PC-3 (cell line): ENCODE results near the gene DOC2A.
"Not testable (repeated sequence)": the region's sequence is repeated elsewhere in the genome, so short reads cannot be mapped to it uniquely, and the experiment has no call there.

Experiments
- CTCF ChIP-seq: fragments of 300-600 bp; sonication (generic); conservative IDR thresholded peaks from 2 replicates; pipeline ENCODE4 v1.5.1; 2017; ENCODE audit warnings: antibody characterized with exemption, low read depth, mild to moderate bottlenecking, low read length
- EZH2 ChIP-seq: fragments of 300-600 bp; sonication (generic); IDR thresholded peaks from one replicate; pipeline ENCODE4 v1.6.1; 2017; ENCODE audit warnings: antibody characterized with exemption, mild to moderate bottlenecking, low read length; ENCODE audit not compliant: unreplicated experiment
- EZH2phosphoT487 ChIP-seq: fragments of 300-600 bp; sonication (generic); IDR thresholded peaks from 2 replicates; pipeline ENCODE4 v1.6.1; 2018; ENCODE audit warnings: mild to moderate bottlenecking, antibody characterized with exemption, low read length, borderline replicate concordance

DNA sequence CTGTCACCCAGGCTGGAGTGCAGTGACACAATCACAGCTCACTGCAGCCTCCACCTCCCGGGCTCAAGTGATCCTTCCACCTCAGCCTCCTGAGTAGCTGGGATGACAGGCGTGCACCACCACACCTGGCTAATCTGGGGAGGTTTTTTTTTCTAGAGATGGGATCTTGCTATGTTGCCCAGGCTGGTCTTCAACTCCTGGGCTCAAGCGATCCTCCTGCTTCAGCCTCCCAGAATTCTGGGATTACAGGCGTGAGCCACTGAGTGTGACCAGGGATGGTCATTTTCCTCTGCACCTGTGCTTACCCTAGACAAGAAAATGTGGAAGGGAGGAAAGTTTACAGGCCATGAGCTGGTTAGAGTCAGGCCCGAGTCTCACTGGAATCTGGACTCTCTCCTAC, 29.9 kb upstream of the DOC2A start:
- TF ChIP-seq CTCF, EZH2, EZH2phosphoT487: not testable (repeated sequence)
